ENCODE measurements around the gene LRMDA.

- TF ChIP-seq, protein P1, sequence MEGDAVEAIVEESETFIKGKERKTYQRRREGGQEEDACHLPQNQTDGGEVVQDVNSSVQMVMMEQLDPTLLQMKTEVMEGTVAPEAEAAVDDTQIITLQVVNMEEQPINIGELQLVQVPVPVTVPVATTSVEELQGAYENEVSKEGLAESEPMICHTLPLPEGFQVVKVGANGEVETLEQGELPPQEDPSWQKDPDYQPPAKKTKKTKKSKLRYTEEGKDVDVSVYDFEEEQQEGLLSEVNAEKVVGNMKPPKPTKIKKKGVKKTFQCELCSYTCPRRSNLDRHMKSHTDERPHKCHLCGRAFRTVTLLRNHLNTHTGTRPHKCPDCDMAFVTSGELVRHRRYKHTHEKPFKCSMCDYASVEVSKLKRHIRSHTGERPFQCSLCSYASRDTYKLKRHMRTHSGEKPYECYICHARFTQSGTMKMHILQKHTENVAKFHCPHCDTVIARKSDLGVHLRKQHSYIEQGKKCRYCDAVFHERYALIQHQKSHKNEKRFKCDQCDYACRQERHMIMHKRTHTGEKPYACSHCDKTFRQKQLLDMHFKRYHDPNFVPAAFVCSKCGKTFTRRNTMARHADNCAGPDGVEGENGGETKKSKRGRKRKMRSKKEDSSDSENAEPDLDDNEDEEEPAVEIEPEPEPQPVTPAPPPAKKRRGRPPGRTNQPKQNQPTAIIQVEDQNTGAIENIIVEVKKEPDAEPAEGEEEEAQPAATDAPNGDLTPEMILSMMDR (IDR thresholded peaks at IDR 0.05), result no peak
- no peak for TF ChIP-seq EZH2 (IDR thresholded peaks at IDR 0.05)
Measured at GRCh38 chr10:75743291-75743778, 311.9 kb downstream of the LRMDA start.

Data from neural progenitor cell (in vitro differentiated cells).